KMS-11 (cell line): ENCODE data around the gene CAMTA1.

Source experiments
- H2AFZ ChIP-seq: fragments of 200-600 bp; sonication (generic); 2 replicates; pipeline ENCODE4 v1.6.1; 2016; ENCODE audit warnings: antibody characterized with exemption, mixed run types, low read depth
- H3K27ac ChIP-seq: fragments of 200-600 bp; sonication (generic); 2 replicates; pipeline ENCODE4 v1.6.1; 2016; ENCODE audit warnings: mild to moderate bottlenecking, mixed run types
- H3K27me3 ChIP-seq: fragments of 200-600 bp; sonication (generic); 2 replicates; pipeline ENCODE4 v1.6.1; 2017; ENCODE audit warnings: mild to moderate bottlenecking, low read depth, mixed run types, moderate library complexity; ENCODE audit not compliant: insufficient read depth
- H3K36me3 ChIP-seq: fragments of 200-600 bp; sonication (generic); 2 replicates; pipeline ENCODE4 v1.6.1; 2017; ENCODE audit warnings: mild to moderate bottlenecking, mixed run types; ENCODE audit not compliant: insufficient read depth
- H3K4me1 ChIP-seq: fragments of 200-600 bp; sonication (generic); 2 replicates; pipeline ENCODE4 v1.6.1; 2016; ENCODE audit warnings: mild to moderate bottlenecking, low read depth, mixed run types; ENCODE audit not compliant: poor library complexity, severe bottlenecking
- H3K4me2 ChIP-seq: fragments of 200-600 bp; sonication (generic); 2 replicates; pipeline ENCODE4 v1.7.0; 2016; ENCODE audit warnings: mild to moderate bottlenecking, mixed run types
- H3K4me3 ChIP-seq: fragments of 200-600 bp; sonication (generic); IDR thresholded peaks from 2 replicates; pipeline ENCODE4 v1.6.1; 2017; ENCODE audit warnings: low read depth, low read length, mixed read lengths; ENCODE audit not compliant: insufficient read depth
- H3K79me2 ChIP-seq: fragments of 200-600 bp; sonication (generic); 2 replicates; pipeline ENCODE4 v1.6.1; 2016; ENCODE audit warnings: low read depth, mixed run types; ENCODE audit not compliant: insufficient read depth
- H3K9ac ChIP-seq: fragments of 200-600 bp; sonication (generic); 2 replicates; pipeline ENCODE4 v1.6.1; 2016; ENCODE audit warnings: mild to moderate bottlenecking, mixed run types
- H4K20me1 ChIP-seq: fragments of 200-600 bp; sonication (generic); 2 replicates; pipeline ENCODE4 v1.6.1; 2016; ENCODE audit warnings: mild to moderate bottlenecking, mixed run types; ENCODE audit not compliant: insufficient read depth
- CTCF ChIP-seq: fragments of 200-600 bp; sonication (generic); conservative IDR thresholded peaks from 2 replicates; pipeline ENCODE4 v1.6.1; 2017; ENCODE audit warnings: low read depth, mild to moderate bottlenecking, antibody characterized with exemption, low read length, moderate library complexity, mixed read lengths

CAMTA1 gene

GRCh38 chr1:6948416-6948815, 163.2 kb downstream of the CAMTA1 start:
- Histone ChIP-seq H3K36me3 (no peaks in the 10 kb centered on the region), H4K20me1 (no peaks in the 10 kb centered on the region), H3K4me1 (no peaks in the 10 kb centered on the region), H3K4me3 (no peak overlapping the region), H3K27ac (no peak overlapping the region), H3K4me2 (no peak overlapping the region), H3K79me2 (no peaks in the 10 kb centered on the region), H3K27me3 (no peaks in the 10 kb centered on the region), H3K9ac (no peak overlapping the region), H2AFZ (no peak overlapping the region)
- no peak for TF ChIP-seq CTCF

GRCh38 chr1:6948861-6949260, 163.6 kb downstream of the CAMTA1 start:
- Histone ChIP-seq H3K4me1 (no peaks in the 10 kb centered on the region), H3K9ac (no peak overlapping the region), H3K36me3 (no peaks in the 10 kb centered on the region), H4K20me1 (no peaks in the 10 kb centered on the region), H3K4me3 (no peak overlapping the region), H3K4me2 (no peak overlapping the region), H3K27me3 (no peaks in the 10 kb centered on the region), H2AFZ (no peak overlapping the region), H3K79me2 (no peaks in the 10 kb centered on the region), H3K27ac (no peak overlapping the region)
- TF ChIP-seq CTCF = no peak

- H4K20me1 ChIP-seq = no peaks in the 10 kb centered on the region
- H3K27me3 ChIP-seq = no peaks in the 10 kb centered on the region
- no peaks in the 10 kb centered on the region for H3K36me3 ChIP-seq
- H3K4me2 ChIP-seq = no peak overlapping the region
- no peak overlapping the region for H3K27ac ChIP-seq
- H3K79me2 ChIP-seq = no peaks in the 10 kb centered on the region
- no peak overlapping the region for H3K4me3 ChIP-seq
- no peak overlapping the region for H3K9ac ChIP-seq
- H2AFZ ChIP-seq = no peak overlapping the region
- H3K4me1 ChIP-seq = no peaks in the 10 kb centered on the region
- no peak for TF ChIP-seq CTCF
These were observed 164.9 kb downstream of the CAMTA1 start for GRCh38 chr1:6950001-6950765.

DNA sequence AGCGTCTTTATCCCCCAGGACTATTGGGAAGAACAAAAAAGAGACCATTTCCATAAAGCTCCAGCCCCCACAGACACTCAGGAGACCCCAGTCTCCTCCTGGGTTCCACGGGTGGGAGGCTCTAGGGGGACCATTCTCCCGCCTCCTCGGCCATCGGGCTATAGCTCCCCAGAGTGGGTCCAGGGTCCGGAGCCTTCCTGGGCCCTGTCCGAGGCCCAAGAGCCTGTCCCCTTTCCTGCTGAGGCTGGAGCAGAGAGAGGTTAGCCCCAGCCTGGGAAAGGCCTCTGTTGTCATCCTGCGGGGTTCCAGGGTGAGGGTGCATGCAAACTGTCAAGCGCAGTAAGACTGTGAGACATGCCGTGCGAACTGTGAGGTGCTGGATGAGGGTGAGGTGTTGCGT, 166.3 kb downstream of the CAMTA1 start:
- Histone ChIP-seq H3K27me3 (no peaks in the 10 kb centered on the region), H3K4me2 (no peak overlapping the region), H2AFZ (no peak overlapping the region), H3K4me1 (no peaks in the 10 kb centered on the region), H3K9ac (no peak overlapping the region), H3K27ac (no peak overlapping the region), H4K20me1 (no peaks in the 10 kb centered on the region), H3K79me2 (no peaks in the 10 kb centered on the region), H3K36me3 (no peaks in the 10 kb centered on the region), H3K4me3 (no peak overlapping the region)
- no peak for TF ChIP-seq CTCF
